OCI-LY3 (cell line): ENCODE results near the gene MKNK2.

Experiments
- EZH2phosphoT487 ChIP-seq: fragments of 200-600 bp; shearing (Covaris generic); IDR thresholded peaks from 2 replicates; pipeline ENCODE4 v1.6.1; 2018; ENCODE audit warnings: antibody characterized with exemption, mixed run types, low read depth
- TF ChIP-seq, protein P1 (sequence below): fragments of 200-600, 300-600 bp; sonication (generic); IDR thresholded peaks from 2 replicates; pipeline ENCODE4 v1.5.1; 2014; ENCODE audit warnings: antibody characterized with exemption, low read length, low read depth

- TF ChIP-seq, protein P1, sequence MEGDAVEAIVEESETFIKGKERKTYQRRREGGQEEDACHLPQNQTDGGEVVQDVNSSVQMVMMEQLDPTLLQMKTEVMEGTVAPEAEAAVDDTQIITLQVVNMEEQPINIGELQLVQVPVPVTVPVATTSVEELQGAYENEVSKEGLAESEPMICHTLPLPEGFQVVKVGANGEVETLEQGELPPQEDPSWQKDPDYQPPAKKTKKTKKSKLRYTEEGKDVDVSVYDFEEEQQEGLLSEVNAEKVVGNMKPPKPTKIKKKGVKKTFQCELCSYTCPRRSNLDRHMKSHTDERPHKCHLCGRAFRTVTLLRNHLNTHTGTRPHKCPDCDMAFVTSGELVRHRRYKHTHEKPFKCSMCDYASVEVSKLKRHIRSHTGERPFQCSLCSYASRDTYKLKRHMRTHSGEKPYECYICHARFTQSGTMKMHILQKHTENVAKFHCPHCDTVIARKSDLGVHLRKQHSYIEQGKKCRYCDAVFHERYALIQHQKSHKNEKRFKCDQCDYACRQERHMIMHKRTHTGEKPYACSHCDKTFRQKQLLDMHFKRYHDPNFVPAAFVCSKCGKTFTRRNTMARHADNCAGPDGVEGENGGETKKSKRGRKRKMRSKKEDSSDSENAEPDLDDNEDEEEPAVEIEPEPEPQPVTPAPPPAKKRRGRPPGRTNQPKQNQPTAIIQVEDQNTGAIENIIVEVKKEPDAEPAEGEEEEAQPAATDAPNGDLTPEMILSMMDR: no peak
- no peak for TF ChIP-seq EZH2phosphoT487
These were observed 26.4 kb upstream of the MKNK2 start for GRCh38 chr19:2077398-2077797.
